Left cardiac atrium (tissue), 4 donors: Measurements from ENCODE around the gene XRCC4. TPM values are rescaled to one million over a fixed set of nuclear protein-coding genes. Genes with fewer than 3 reads are reported as not detected.
"Not testable (repeated sequence)": the region's sequence is repeated elsewhere in the genome, so short reads cannot be mapped to it uniquely, and the experiment has no call there.

ENCODE experiments used
- ATAC-seq, 2 donors: fragments of 200-7000 bp; cut with Tn5 transposase; one replicate each; pipeline ENCODE4 v1.9.1; 2020; ENCODE audit warnings: mild to moderate bottlenecking in 2 of 2, moderate library complexity in 2 of 2
- DNase-seq: peaks from one replicate; pipeline ENCODE4 v3.0.0-alpha.2; 2020
- intact Hi-C, 2 donors: fragments of 100-400 bp; cut with DNase I; formaldehyde crosslinking; loops; one replicate each; pipeline versions ENCODE4 v1.14.1 to v1.15.1; 2022 to 2023
- total RNA-seq, 2 donors: library from RNA; stranded (reverse); fragmentation: NEBNext Ultra II Directional; extraction: Animal tissue kit (Norgen Biotek cat#: 25700); gene quantifications; one replicate each; pipeline ENCODE4 v1.2.1, GENCODE V29; 2021
- donor health status: DM: no; HTN: yes; CAD: no.
- donor health status: DM: no; HTN: yes; CAD: no; lungs with severe emphysema.
- donor health status: DM: yes; HTN: yes; CAD: no.
- donor health status: Dilated cardiomyopathy.

The XRCC4 gene
- total RNA-seq, 2 donors from 2014 or later = 4.8 to 12.3 TPM

DNA sequence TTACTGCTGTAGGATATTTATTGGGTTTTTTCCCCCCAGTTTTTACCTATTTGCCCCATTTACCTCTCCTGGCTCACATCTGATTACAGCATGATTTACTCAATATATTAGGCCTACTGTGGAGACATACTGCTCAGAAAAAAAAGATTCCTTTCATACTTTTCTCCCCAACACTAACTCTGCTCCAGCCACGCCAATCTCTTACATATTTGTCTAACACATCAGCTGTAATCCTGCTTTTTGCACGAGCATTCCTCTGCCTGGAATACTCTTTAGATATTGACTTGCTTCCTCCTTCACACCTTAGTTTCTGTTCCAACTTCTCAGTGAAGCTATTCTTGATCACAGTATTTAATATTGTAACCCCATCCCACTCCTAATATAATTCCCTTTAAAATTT lies 236.1 kb downstream of the XRCC4 start:
- ATAC-seq = peak in 1 of 2 donors; percentile 63
- intact Hi-C loops = no loop called here

DNA sequence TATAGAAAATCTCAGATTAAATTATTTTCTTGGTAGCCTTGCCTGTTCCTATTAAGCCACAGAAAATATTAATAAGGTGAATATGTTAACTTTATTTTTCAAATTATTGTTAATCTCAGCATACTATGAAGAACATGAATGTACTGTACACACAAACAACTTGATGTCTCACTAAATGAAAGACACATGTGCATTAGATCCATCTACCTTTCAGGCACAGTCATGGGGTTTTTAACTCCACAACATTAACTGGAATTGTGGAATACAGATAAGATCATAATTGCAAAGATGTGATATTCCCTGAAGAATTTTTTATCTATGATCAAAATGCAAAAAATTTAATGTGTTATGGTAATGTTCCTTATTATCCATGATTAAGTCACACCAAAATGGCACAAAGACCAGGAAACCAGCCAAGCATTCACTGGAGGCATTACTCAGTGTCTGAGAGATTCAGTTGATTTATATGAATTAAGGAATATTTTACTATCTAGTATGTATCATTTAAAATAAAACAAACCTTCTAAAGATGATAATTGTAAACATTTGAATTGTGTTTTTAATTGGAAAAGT lies 244.2 kb downstream of the XRCC4 start:
- intact Hi-C loops = no loop called here
- DNase-seq (no peak), ATAC-seq (no peak)

More for the DNA sequence above, 236.1 kb downstream of the XRCC4 start:
- no peak for DNase-seq

DNA sequence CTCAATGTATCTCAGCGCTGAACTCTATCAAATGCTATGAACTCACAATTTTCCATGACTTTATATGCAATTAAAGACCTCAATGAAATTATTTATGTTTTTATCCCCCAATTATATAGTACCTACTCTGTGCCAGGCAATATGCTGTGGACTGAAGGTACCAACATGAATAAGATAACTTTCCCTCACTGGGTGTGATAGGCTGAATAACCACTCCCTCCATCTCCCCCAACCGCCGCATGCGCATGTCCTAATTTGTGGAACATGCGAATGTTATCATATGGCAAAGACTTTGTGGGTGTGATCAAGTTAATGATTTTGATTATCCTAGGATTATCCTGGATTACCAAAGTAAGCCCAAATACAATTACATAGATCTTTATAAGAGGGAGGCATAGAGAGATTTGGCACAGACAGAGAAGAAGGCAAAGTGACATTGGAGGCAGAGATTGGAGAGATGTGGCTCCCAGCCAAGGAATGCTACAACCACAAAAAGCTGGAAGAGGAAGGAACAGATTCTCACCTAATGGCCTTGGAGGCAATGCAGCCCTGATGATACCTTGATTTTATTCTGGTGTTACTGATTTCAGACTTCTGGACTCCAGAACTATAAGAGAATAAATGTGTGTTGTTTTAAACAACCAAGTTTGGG lies 245.1 kb downstream of the XRCC4 start:
- no peak for DNase-seq
- no peak for ATAC-seq
- intact Hi-C loops = no loop called here

GRCh38 chr5:83323557-83324180 lies 246.3 kb downstream of the XRCC4 start:
- DNase-seq = no peak
- intact Hi-C loops = no loop called here
- no peak for ATAC-seq

- intact Hi-C loops = no loop called here
- DNase-seq (no peak), ATAC-seq (no peak)
These were observed 254.5 kb downstream of the XRCC4 start for GRCh38 chr5:83331842-83332241.

DNA sequence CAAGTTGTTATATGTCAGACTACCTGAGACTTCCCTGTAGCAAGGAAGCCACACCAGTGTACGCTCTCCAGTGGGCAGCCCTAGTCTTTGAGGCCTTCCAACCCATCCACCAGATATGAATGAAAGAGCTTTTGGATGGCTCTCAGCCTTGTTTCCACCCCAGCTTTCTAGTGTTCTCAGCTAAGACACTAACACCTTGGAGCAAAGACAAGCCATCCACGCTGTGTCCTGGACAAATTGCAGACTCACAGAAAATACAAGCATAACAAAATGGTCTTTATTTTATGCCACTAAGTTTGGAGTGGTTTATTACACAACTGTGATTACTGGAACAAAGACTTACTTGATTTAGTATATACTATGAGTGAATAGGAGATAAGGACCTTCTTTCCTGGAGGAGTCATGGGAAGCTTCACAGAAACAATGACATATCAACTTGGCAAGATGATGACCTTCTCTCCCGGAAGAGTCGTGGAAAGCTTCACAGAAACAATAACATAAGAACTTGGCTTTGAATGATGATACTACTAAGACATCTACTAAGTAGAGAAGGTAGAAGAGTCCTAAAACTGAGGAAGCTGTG lies 260.2 kb downstream of the XRCC4 start:
- intact Hi-C loops = no loop called here
- ATAC-seq = peak in 1 of 2 donors; percentile 41

GRCh38 chr5:83340511-83340918 lies 263.2 kb downstream of the XRCC4 start:
- no peak for DNase-seq
- no peak for ATAC-seq
- intact Hi-C loops = no loop called here

More for the DNA sequence above, 260.2 kb downstream of the XRCC4 start:
- no peak for DNase-seq

GRCh38 chr5:83341815-83342334 lies 264.5 kb downstream of the XRCC4 start:
- intact Hi-C loops = no loop called here
- no peak for ATAC-seq
- DNase-seq = no peak

DNA sequence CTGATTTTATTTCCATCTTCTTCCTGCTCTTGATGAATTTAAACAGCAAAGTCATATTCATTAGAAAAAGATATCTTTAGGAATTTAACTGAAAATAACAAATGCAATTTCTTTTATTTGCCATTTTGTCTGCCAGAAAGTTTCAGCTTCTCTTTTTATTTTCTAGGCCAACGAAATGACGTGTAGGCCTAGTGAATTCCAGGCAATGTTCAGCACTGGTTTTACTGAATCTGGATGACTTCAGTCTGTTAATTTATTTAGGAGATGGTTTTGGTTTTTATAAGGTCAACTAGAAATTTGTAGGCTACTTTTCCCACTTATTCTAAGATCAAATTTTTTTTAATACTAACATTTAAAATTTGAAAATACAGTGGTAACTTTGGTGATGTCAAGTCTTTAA lies 265.1 kb downstream of the XRCC4 start:
- ATAC-seq = peak in 1 of 2 donors; percentile 40
- no peak for DNase-seq
- intact Hi-C loops = no loop called here

DNA sequence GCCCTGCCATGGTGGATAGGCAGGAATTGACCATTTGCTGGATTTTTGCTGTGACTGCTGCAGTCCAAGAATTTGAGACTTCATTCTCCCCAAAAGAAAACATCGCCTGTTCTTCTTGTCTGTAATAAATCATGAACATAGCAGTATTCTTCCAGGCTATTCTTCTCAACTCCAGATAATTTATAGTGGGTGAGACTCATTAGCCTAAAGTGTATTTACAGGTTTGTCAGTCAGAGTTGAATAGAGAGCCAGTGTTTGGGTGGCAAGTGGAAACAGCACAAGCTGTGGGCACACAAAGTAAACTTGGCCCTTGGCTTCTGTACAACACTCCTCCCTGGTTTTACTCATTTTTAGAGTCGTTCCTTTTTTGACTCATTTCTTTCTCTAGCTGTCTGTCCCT lies 266.0 kb downstream of the XRCC4 start:
- DNase-seq (no peak), ATAC-seq (no peak)
- intact Hi-C loops = no loop called here

GRCh38 chr5:83345423-83345822 lies 268.1 kb downstream of the XRCC4 start:
- no peak for DNase-seq
- intact Hi-C loops = no loop called here
- ATAC-seq = no peak

- DNase-seq (no peak), ATAC-seq (no peak)
- intact Hi-C loops = no loop called here
These were observed 271.0 kb downstream of the XRCC4 start for GRCh38 chr5:83348281-83348780.

GRCh38 chr5:83353231-83353630 lies 275.9 kb downstream of the XRCC4 start:
- ATAC-seq (no peak), DNase-seq (no peak)
- intact Hi-C loops = no loop called here

DNA sequence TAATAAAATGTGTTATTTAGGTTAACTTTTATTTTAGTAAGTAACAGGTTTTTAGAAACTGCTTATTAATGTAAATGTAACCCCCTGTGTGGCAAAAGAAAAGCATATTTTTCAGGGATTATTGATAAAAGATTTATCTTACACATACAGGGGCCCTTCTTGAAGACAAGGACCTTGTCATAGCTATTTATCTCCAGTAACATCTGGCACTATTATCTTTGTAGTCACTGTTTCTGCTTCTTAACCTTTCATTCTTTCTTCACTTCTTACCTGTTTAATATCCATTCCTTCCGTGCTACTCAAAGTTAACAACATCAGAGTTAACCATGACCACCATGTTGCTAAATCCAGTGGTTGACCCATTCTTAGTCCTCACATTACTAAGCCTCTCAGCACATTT lies 276.4 kb downstream of the XRCC4 start:
- ATAC-seq = no peak
- no peak for DNase-seq
- intact Hi-C loops = no loop called here

DNA sequence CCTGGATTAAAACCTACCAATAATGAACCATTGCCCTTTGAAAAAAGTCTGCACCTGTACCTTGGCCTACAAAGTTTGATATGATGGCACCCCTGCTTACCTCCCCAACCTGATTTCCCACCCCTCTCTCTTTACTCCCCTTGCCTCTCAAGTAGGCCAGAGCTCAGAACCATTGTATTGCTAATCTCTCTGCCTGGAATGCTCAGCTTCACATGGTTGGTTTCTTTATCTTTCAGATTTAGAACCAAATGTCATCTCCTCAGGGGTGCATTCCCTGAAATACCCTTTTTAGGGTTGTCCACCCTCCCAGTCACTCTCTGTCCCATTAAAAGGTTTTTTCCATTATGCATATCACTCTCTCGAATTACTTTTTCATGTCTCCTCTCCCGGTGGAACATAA lies 277.6 kb downstream of the XRCC4 start:
- DNase-seq (no peak), ATAC-seq (no peak)
- intact Hi-C loops = no loop called here

DNA sequence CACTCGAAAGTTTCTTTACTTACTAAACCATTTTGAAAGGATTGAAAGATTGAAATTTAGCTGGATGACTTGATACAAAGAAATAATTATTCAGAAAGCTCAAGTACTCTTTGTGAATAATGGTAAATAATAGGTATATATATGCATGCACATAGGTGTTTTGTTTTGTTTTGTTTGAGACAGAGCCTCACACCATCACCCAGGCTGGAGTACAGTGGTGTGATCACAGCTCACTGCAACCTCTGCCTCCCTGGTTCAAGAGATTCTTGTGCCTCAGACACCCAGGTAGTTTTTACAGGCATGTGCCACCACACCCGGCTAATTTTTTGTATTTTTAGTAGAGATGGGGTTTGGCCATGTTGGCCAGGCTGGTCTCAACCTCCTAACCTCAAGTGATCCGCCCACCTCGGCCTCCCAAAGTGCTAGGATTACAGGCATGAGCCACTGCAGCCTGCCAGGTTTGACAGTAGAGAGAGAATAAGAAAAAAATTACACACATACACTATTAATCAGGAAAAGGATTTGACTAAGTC lies 278.2 kb downstream of the XRCC4 start:
- ATAC-seq, intact Hi-C loops, DNase-seq: not testable (repeated sequence)

GRCh38 chr5:83357621-83358231 lies 280.4 kb downstream of the XRCC4 start:
- intact Hi-C loops = no loop called here
- ATAC-seq = no peak
- no peak for DNase-seq

DNA sequence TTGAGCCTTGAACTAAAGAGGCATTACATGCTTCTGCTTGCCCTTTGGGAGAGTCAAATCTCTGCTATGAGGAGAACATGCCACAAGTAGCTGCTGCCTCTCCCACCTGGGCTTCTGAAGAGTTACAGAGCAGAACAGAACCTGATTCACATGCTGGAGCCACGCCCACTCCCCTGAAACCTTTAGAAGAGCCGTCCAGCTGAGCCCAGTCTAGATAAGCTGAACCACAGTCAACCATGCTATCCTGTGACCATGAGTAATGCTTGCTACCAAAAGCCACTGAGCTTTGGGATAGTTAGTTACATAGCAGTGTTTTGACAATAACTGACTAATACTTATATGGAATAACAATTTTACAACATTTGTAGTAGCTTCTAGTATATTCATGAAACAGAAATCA lies 283.2 kb downstream of the XRCC4 start:
- no peak for ATAC-seq
- DNase-seq = no peak
- intact Hi-C loops = no loop called here

- DNase-seq (no peak), ATAC-seq (no peak)
- intact Hi-C loops = no loop called here
These were observed 285.2 kb downstream of the XRCC4 start for GRCh38 chr5:83362526-83362925.
